22Rv1 (cell line): ENCODE data around the gene GNAI3.

Experiments
- ZFX ChIP-seq: fragments of 450-650 bp; IDR thresholded peaks from 2 replicates; pipeline ENCODE4 v1.6.1; 2017; ENCODE audit warnings: antibody characterized with exemption, borderline replicate concordance
- TF ChIP-seq, protein P1 (sequence below): fragments of 450-650 bp; IDR thresholded peaks from 2 replicates; pipeline ENCODE4 v1.5.1; 2017; ENCODE audit warnings: mild to moderate bottlenecking

DNA sequence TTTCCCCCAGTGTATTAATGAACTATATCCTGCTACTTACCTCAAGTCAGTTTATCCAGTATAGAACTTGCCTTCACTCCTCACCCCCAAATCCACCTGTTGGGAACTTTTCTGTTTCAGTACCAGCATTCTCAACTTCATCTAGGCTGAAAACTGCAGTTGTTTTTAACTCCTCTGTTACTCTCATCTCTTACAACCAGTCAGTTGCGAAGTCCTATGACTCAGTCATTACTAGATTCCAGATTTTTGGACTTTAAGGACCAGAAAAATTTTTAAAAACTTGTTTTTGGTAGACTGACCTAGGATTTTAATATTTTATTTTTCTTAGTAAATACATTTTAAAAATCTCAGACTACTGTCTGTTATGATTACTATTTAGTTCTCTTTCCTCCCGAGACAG is 8.1 kb downstream of the GNAI3 start:
- TF ChIP-seq, protein P1, sequence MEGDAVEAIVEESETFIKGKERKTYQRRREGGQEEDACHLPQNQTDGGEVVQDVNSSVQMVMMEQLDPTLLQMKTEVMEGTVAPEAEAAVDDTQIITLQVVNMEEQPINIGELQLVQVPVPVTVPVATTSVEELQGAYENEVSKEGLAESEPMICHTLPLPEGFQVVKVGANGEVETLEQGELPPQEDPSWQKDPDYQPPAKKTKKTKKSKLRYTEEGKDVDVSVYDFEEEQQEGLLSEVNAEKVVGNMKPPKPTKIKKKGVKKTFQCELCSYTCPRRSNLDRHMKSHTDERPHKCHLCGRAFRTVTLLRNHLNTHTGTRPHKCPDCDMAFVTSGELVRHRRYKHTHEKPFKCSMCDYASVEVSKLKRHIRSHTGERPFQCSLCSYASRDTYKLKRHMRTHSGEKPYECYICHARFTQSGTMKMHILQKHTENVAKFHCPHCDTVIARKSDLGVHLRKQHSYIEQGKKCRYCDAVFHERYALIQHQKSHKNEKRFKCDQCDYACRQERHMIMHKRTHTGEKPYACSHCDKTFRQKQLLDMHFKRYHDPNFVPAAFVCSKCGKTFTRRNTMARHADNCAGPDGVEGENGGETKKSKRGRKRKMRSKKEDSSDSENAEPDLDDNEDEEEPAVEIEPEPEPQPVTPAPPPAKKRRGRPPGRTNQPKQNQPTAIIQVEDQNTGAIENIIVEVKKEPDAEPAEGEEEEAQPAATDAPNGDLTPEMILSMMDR, result no peak
- TF ChIP-seq ZFX, result no peak
